ENCODE measurements around the gene MEGF9. TPM values are rescaled to one million over a fixed set of nuclear protein-coding genes. Genes with fewer than 3 reads are reported as not detected.

Gene MEGF9
- total and polyA plus RNA-seq, 2 of the 13 experiments (the other 11 are each of a cell fraction or from before 2014, with no cell fraction given): 3.1 to 3.3 TPM

- Histone ChIP-seq H3K36me3 (replicated peaks in 1 of 2; ENCODE audit: control insufficient read depth in 1 of 2, insufficient read depth in 2 of 2, low read length in 2 of 2) (0 out of 5 replicates have a peak, but pooled peaks cover 0 to 2% of the 10 kb centered on the region in 2 experiments), H3K4me3 (replicated peaks in 1 of 3; ENCODE audit: insufficient read depth in 1 of 3, low read depth in 2 of 3, low read length in 3 of 3) (no peak overlapping the region), H3K4me1 (ENCODE audit: insufficient read depth, low read length) (peaks cover 2% of the 10 kb centered on the region), H4K20me1 (ENCODE audit: insufficient read depth, low read length) (no peaks in the 10 kb centered on the region), H2AFZ (ENCODE audit: low read length) (no peak overlapping the region), H3K27ac (ENCODE audit: extremely low read length, insufficient read depth, low read length) (no peak overlapping the region), H3K4me2 (ENCODE audit: low read depth, low read length) (no peak overlapping the region), H3K79me2 (ENCODE audit: insufficient read depth, low read length) (no peaks in the 10 kb centered on the region), H3K9me3 (ENCODE audit: low read length) (no peaks in the 10 kb centered on the region), H3K9ac (ENCODE audit: insufficient read depth, low read depth, low read length) (no peak overlapping the region), H3K27me3 (ENCODE audit: control insufficient read depth in 1 of 2, insufficient read depth in 2 of 2, low read length in 2 of 2) (no peaks in the 10 kb centered on the region)
- no TSS peak for BruUV-seq (replicated peaks)
- intact Hi-C loops (cut with micrococcal nuclease; ENCODE audit: unreplicated experiment): loop anchor here (5.0 to 10.0 kb wide), 2 partner anchors 40 to 77 kb away; no protein-coding TSS in a partner anchor
- TF ChIP-seq ZBTB20 (CRISPR knock-in tag; IDR thresholded peaks at IDR 0.05; ENCODE audit: borderline replicate concordance, low read depth) (no peak), FOXP1 (IDR thresholded peaks at IDR 0.05) (no peak), FOXP1 (CRISPR knock-in tag; IDR thresholded peaks at IDR 0.05) (no peak), ZNF609 (CRISPR knock-in tag; IDR thresholded peaks at IDR 0.05; ENCODE audit: borderline replicate concordance) (no peak), CTCF (CRISPR knock-in tag; IDR thresholded peaks at IDR 0.05) (peak; percentile 43), STAG1 (CRISPR knock-in tag; IDR thresholded peaks at IDR 0.05) (peak; percentile 50)
- in situ Hi-C loops (cut with HindIII; ENCODE audit: extremely low pct_ligation_motif_present, low pct_unique_long_range_greater_than_20kb): no loop called here
- CTCF ChIA-PET (ENCODE audit: low intra/inter-chr PET ratio, low total read pairs): no interaction called here
- POLR2A ChIA-PET: no interaction called here
- FAIRE-seq: no peak
- DNase-seq (ENCODE audit: low spot score): no peak
- 95% methylated on average over 1 of the region's 1 CpG for WGBS (ENCODE audit: low lambda C conversion rate)
- no peak for ATAC-seq
These were observed 102.1 kb downstream of the MEGF9 start for GRCh38 chr9:120612218-120612617.
